C1 segment of cervical spinal cord (tissue), 14 donors: ENCODE results near the gene FKBP2.

Source experiments
- DNase-seq, 14 donors: peaks; one replicate each; lab custom pipeline; 2025; lab: John Stamatoyannopoulos, UW

FKBP2 gene

GRCh38 chr11:64219354-64219684, 21.6 kb upstream of the FKBP2 start:
- DNase-seq = no peak

GRCh38 chr11:64219755-64220154, 21.1 kb upstream of the FKBP2 start:
- no peak for DNase-seq

GRCh38 chr11:64220271-64220670, 20.6 kb upstream of the FKBP2 start:
- no peak for DNase-seq

- DNase-seq = no peak
These were observed 20.1 kb upstream of the FKBP2 start for GRCh38 chr11:64220798-64221197.

GRCh38 chr11:64222651-64223000, 18.3 kb upstream of the FKBP2 start:
- no peak for DNase-seq

- no peak for DNase-seq
These were observed 17.8 kb upstream of the FKBP2 start for GRCh38 chr11:64223001-64223651.

- no peak for DNase-seq
These were observed 16.6 kb upstream of the FKBP2 start for GRCh38 chr11:64224151-64224890.

GRCh38 chr11:64224891-64225607, 15.8 kb upstream of the FKBP2 start:
- no peak for DNase-seq

- DNase-seq = peak in 13 of 14 donors; percentile 71 to 91 (median 82)
These were observed 15.0 kb upstream of the FKBP2 start, which contains the start of the genes NUDT22 and TRPT1 for GRCh38 chr11:64225608-64226506. TSS of gene NUDT22 (plus strand) at chr11:64226274. CDS start at chr11:64226653, 379 bp downstream. TSS of gene TRPT1 (minus strand) at chr11:64226186. CDS start at chr11:64225860, 326 bp downstream.

GRCh38 chr11:64226507-64227051, 14.3 kb upstream of the FKBP2 start:
- peak in 6 of 14 donors; percentile 38 to 72 (median 61) for DNase-seq

- no peak for DNase-seq
These were observed 13.4 kb upstream of the FKBP2 start for GRCh38 chr11:64227405-64227956.

- DNase-seq = no peak
These were observed 11.7 kb upstream of the FKBP2 start for GRCh38 chr11:64229090-64229743.

GRCh38 chr11:64229744-64230170, 11.1 kb upstream of the FKBP2 start:
- no peak for DNase-seq

GRCh38 chr11:64230171-64230984, 10.5 kb upstream of the FKBP2 start, which contains the start of gene DNAJC4:
TSS of gene DNAJC4 (plus strand) at chr11:64230548. CDS start at chr11:64230855, 307 bp downstream.
- peak; percentile 42 to 94 (median 84) for DNase-seq

- DNase-seq = no peak
These were observed 9.9 kb upstream of the FKBP2 start for GRCh38 chr11:64230985-64231365.

- DNase-seq = no peak
These were observed 9.3 kb upstream of the FKBP2 start for GRCh38 chr11:64231546-64231945.

GRCh38 chr11:64232182-64232966, 8.5 kb upstream of the FKBP2 start:
- DNase-seq = no peak

GRCh38 chr11:64232967-64233315, 8.0 kb upstream of the FKBP2 start:
- DNase-seq = no peak
